Measurements from ENCODE around the gene TMEM176B.
"Not testable (repeated sequence)": the region's sequence is repeated elsewhere in the genome, so short reads cannot be mapped to it uniquely, and the experiment has no call there.

TMEM176B gene

GRCh38 chr7:150778014-150778737, 22.0 kb downstream of the TMEM176B start:
- DNase-seq (ENCODE audit: low read depth in 1 of 2, low spot score in 1 of 2): no peak
- in situ Hi-C loops (cut with HindIII; ENCODE audit: low pct_unique_long_range_greater_than_20kb, low sequenced_read_pairs): no loop called here
- TF ChIP-seq JUND (IDR thresholded peaks at IDR 0.05; ENCODE audit: low read depth): no peak

DNA sequence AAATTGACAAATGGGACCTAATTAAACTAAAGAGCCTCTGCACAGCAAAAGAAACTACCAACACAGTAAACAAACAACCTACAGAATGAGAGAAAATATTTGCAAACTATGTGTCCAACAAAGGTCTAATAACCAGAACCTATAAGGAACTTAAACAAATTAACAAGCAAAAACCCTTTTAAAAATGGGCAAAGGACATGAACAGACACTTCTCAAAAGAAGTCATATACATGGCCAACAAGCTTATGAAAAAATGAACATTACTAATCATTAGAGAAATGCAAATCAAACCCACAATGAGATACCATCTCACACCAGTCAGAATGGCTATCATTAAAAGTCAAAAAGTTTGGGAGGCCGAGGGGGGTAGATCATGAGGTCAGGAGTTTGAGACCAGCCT, 26.0 kb downstream of the TMEM176B start:
- DNase-seq (ENCODE audit: low read depth in 1 of 2, low spot score in 1 of 2); in situ Hi-C loops (cut with HindIII; ENCODE audit: low pct_unique_long_range_greater_than_20kb, low sequenced_read_pairs): not testable (repeated sequence)

GRCh38 chr7:150769768-150770167, 30.4 kb downstream of the TMEM176B start:
- in situ Hi-C loops (cut with HindIII; ENCODE audit: low pct_unique_long_range_greater_than_20kb, low sequenced_read_pairs): no loop called here
- no peak for DNase-seq (ENCODE audit: low read depth in 1 of 2, low spot score in 1 of 2)
- TF ChIP-seq JUND (IDR thresholded peaks at IDR 0.05; ENCODE audit: low read depth): no peak

DNA sequence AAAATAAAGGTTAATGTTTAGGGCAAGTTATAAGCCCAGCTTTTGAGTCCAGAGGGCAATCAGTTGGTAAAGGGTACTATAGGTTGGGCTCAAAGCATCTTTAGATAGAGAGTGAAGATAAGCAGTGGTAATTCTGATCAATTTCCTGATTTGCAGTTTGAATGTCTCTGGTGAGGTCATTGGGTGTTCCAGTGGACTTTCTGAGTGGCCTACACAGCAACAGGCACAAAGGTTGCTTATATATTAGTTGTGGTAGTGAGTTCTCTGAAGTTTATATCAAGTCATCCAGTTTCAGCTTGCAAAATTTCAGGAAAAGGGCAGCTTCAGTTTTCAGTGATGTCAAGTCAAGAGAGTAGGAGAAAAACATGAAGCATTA, 33.8 kb downstream of the TMEM176B start:
- no peak for TF ChIP-seq JUND (IDR thresholded peaks at IDR 0.05; ENCODE audit: low read depth)
- no peak for DNase-seq (ENCODE audit: low read depth in 1 of 2, low spot score in 1 of 2)
- in situ Hi-C loops (cut with HindIII; ENCODE audit: low pct_unique_long_range_greater_than_20kb, low sequenced_read_pairs): no loop called here

DNA sequence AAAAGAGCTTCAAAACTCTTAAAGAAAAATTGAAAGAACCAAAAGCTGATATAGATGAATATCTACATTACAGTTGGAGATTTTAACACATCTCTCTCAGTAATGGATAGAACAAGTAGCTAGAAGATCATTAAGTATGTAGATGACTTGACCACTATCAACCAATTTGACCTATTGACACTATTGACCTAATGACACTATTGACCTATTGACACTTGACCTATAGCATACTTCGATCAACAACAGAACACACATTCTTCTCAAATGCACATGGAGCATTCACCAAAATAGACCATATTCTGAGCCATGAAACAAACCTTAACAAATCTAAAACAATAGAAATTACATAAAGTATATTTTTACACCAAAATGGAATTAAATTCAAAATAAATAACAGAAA, 40.7 kb downstream of the TMEM176B start:
- no peak for TF ChIP-seq JUND (IDR thresholded peaks at IDR 0.05; ENCODE audit: low read depth)
- DNase-seq (ENCODE audit: low read depth in 1 of 2, low spot score in 1 of 2): no peak
- in situ Hi-C loops (cut with HindIII; ENCODE audit: low pct_unique_long_range_greater_than_20kb, low sequenced_read_pairs): no loop called here

DNA sequence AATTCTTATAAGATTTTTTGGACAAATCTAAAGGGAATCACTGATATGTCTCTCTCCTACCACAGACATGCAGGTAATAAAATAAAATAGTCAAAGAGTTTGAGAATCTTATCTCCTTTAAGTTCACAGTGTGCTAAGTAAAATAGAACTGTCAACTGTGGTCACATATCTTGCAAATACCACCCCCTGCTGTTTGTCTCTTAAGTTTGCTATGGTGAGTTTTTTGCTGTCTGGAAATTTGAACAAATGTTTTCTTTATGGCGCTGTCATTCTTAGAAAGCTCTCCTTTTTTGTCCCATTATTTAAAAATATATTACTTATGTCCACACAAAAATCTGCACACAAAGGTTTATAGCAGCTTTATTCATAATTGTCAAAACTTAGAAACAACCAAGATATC, 43.3 kb downstream of the TMEM176B start:
- DNase-seq (ENCODE audit: low read depth in 1 of 2, low spot score in 1 of 2): peak in 1 of 2 experiments; percentile 23

DNA sequence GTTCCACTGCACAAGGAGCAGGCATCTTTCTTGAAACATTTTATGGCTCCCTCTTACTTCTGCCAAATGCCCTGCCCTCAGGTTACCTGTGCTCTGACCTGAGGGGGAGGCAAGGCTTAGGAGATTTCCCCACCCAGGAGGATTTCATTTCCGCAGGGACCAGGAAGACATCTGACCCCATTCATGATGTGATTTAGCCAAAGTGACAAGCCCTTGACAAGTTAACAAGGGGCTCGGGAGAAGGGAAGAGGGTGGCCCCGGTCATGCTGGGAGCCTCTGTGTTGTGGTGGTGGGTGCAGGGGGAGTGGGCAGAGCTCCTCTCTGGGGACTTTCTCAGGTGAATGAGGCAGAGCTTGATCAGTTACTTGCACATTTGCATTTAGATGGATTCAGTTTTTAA, 44.0 kb downstream of the TMEM176B start:
- no peak for DNase-seq (ENCODE audit: low read depth in 1 of 2, low spot score in 1 of 2)
- in situ Hi-C loops (cut with HindIII; ENCODE audit: low pct_unique_long_range_greater_than_20kb, low sequenced_read_pairs): no loop called here
- no peak for TF ChIP-seq JUND (IDR thresholded peaks at IDR 0.05; ENCODE audit: low read depth)

More for the DNA sequence above, 43.3 kb downstream of the TMEM176B start:
- in situ Hi-C loops (cut with HindIII; ENCODE audit: low pct_unique_long_range_greater_than_20kb, low sequenced_read_pairs): no loop called here
- TF ChIP-seq JUND (IDR thresholded peaks at IDR 0.05; ENCODE audit: low read depth): no peak

DNA sequence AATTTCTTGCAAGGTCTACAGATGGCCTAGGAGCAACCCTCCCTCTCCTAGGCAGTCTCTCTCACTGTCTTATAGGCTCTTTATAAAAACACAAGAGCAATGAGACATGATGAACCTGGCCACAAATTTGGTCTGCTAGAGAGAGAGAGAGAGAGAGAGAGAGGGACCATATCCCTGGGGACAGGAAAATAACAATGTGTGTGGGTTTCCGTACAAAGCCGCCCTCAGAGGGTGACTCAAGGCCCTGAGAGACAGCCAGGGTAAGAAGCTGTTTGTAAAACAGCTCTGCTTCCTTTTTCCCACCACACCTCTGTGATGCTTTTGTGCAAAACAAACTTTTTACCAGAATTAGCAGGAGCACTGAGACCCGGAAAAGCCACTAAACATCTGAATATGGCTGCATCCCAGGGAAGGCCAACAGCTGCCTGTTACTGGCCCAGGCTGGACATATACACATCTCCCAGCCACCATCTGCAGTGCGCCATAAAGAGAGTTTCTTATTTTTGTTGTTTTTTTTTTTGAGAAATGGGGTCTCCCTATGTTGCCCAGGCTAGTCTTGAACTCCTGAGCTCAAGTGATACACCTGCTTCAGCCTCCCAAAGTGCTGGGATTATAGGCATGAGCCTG, 44.6 kb downstream of the TMEM176B start:
- no peak for DNase-seq (ENCODE audit: low read depth in 1 of 2, low spot score in 1 of 2)
- in situ Hi-C loops (cut with HindIII; ENCODE audit: low pct_unique_long_range_greater_than_20kb, low sequenced_read_pairs): no loop called here
- TF ChIP-seq JUND (IDR thresholded peaks at IDR 0.05; ENCODE audit: low read depth): no peak

- in situ Hi-C loops (cut with HindIII; ENCODE audit: low pct_unique_long_range_greater_than_20kb, low sequenced_read_pairs): no loop called here
- DNase-seq (ENCODE audit: low read depth in 1 of 2, low spot score in 1 of 2): no peak
- TF ChIP-seq JUND (IDR thresholded peaks at IDR 0.05; ENCODE audit: low read depth): no peak
Observed at GRCh38 chr7:150754951-150755350, 45.2 kb downstream of the TMEM176B start.

- TF ChIP-seq JUND (IDR thresholded peaks at IDR 0.05; ENCODE audit: low read depth): no peak
- in situ Hi-C loops (cut with HindIII; ENCODE audit: low pct_unique_long_range_greater_than_20kb, low sequenced_read_pairs): no loop called here
- DNase-seq (ENCODE audit: low read depth in 1 of 2, low spot score in 1 of 2): no peak
Observed at GRCh38 chr7:150753826-150754603, 46.1 kb downstream of the TMEM176B start.

DNA sequence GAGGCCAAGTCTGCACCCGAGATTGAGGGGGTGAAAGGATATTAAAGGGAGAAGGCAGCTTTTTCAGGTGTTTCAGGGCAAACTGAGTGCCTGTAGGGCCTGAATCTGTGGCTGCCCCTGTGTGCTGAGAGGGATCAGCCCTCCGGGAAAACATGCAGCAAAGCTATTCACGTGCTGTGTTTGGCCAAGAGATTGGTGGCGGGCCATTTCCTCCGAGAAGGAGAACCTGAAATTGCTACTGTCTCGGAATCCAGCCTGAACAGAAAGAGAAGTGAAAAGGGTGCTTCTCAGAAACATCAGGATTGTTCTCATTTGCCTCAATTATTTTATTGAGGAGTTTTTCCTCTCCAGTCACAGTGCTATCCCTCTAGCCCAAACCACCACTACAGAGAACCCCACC, 46.9 kb downstream of the TMEM176B start:
- no peak for TF ChIP-seq JUND (IDR thresholded peaks at IDR 0.05; ENCODE audit: low read depth)
- in situ Hi-C loops (cut with HindIII; ENCODE audit: low pct_unique_long_range_greater_than_20kb, low sequenced_read_pairs): no loop called here
- DNase-seq (ENCODE audit: low read depth in 1 of 2, low spot score in 1 of 2): no peak

GRCh38 chr7:150751702-150752101, 48.5 kb downstream of the TMEM176B start:
- no peak for TF ChIP-seq JUND (IDR thresholded peaks at IDR 0.05; ENCODE audit: low read depth)
- DNase-seq (ENCODE audit: low read depth in 1 of 2, low spot score in 1 of 2): no peak
- in situ Hi-C loops (cut with HindIII; ENCODE audit: low pct_unique_long_range_greater_than_20kb, low sequenced_read_pairs): no loop called here

DNA sequence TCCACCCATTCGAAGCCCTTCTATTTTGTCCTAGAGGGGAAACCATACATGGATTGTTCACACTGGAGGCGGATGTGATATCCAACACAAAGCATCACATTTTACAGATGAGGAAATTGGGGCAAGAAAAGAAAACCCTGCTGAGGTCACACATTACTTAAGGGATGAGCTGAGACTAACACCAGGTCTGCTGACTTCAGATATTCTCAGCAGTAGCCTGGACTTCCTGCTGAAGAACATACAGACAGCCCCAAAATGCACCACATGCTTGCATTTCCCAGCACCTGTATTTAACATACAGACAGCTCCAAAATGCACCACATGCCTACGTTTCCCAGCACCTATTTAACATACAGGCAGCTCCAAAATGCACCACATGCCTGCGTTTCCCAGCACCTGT, 51.8 kb downstream of the TMEM176B start:
- TF ChIP-seq JUND (IDR thresholded peaks at IDR 0.05; ENCODE audit: low read depth): no peak
- no peak for DNase-seq (ENCODE audit: low read depth in 1 of 2, low spot score in 1 of 2)
- in situ Hi-C loops (cut with HindIII; ENCODE audit: low pct_unique_long_range_greater_than_20kb, low sequenced_read_pairs): no loop called here

All from T47D (cell line).